HG02678 (cell line): ENCODE results near the gene CER1.
"Not testable (repeated sequence)": the region's sequence is repeated elsewhere in the genome, so short reads cannot be mapped to it uniquely, and the experiment has no call there.

ENCODE experiments used
- ATAC-seq: cut with Tn5 transposase; IDR thresholded peaks from one replicate; pipeline ENCODE4 v1.9.1; 2021; ENCODE audit warnings: mild to moderate bottlenecking, moderate library complexity; ENCODE audit not compliant: unreplicated experiment

Gene CER1

DNA sequence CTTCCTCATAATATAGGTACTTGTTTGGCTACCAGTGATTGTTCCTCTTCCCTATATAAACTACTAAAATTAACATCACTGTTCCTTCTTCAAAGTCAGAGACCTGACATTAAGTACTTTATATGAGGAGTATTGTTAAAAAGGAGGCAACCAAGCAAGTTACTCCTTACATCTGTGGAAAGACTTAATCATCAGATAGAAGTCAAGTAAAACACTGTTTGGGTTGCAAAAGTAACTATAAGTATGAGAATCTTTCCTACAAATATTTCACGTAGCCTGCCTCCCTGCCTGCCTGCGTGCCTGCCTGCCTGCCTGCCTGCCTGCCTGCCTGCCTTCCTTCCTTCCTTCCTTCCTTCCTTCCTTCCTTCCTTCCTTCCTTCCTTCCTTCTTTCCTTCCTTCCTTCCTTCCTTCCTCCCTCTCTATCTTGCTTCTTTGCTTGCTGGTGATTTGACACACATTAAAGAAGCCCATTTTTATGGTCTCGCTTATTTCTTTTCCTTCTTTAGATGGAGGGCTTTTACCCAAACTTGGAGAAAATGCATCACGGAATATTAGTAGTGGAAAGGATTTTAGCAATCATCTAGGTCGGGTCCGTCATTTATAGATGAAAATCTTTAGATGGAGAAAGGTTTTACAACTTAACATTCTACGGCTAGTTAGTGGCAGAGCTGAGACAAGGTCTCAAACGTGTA, 3.2 kb downstream of the CER1 start:
- no peak for ATAC-seq

DNA sequence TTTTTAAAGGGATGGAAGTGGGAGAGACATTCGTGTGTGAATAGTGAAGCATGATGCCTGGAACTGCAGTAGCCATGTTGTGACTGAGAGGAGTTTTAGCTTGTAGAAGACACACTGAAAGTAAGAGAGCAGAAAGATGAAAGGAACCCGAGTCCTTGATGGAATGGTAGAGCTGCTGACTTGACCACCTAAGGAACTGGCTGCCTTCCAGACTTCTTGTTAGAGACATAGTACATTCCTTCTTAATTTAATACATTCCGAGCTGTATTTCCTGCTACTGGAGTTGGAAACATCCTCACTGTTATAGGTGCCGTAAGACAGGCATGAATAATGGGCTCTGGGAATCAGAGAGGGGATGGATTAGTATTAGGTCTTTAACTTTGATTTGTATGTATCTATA, 7.4 kb downstream of the CER1 start:
- no peak for ATAC-seq

- ATAC-seq, result no peak
These were observed 9.3 kb downstream of the CER1 start for GRCh38 chr9:14713187-14713767.

- ATAC-seq, result no peak
These were observed 11.7 kb downstream of the CER1 start for GRCh38 chr9:14710804-14711203.

- peak; percentile 76 for ATAC-seq
These were observed 15.9 kb downstream of the CER1 start for GRCh38 chr9:14706530-14707140.

DNA sequence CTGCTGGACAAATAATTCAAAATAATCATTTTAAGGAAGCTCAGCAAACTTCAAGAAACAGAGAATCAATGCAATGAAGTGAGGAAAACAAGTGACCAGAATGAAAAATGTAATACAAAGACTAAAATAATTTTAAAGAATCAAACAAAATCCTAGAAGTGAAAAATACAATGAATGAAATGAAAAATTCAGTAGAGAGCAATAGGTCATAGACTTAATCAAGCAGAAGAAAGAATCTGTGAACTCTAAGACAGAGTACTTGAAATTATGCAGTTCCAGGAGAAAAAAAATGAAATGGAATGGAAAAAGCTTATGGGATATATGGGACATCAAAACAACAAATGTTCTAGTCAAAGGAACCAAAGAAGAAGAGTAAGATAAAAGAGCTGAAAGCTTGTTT, 17.5 kb downstream of the CER1 start:
- no peak for ATAC-seq

GRCh38 chr9:14704281-14704680, 18.3 kb downstream of the CER1 start:
- no peak for ATAC-seq

GRCh38 chr9:14702200-14702720, 20.3 kb downstream of the CER1 start:
- ATAC-seq, result no peak

GRCh38 chr9:14693251-14693861, 29.2 kb downstream of the CER1 start, which contains the start of gene ZDHHC21:
Gene ZDHHC21 (minus strand): TSS chr9:14693432. CDS start chr9:14674340, 19,092 bp downstream.
- peak; percentile 82 for ATAC-seq

GRCh38 chr9:14692470-14693250, 29.9 kb downstream of the CER1 start:
- peak; percentile 41 for ATAC-seq

DNA sequence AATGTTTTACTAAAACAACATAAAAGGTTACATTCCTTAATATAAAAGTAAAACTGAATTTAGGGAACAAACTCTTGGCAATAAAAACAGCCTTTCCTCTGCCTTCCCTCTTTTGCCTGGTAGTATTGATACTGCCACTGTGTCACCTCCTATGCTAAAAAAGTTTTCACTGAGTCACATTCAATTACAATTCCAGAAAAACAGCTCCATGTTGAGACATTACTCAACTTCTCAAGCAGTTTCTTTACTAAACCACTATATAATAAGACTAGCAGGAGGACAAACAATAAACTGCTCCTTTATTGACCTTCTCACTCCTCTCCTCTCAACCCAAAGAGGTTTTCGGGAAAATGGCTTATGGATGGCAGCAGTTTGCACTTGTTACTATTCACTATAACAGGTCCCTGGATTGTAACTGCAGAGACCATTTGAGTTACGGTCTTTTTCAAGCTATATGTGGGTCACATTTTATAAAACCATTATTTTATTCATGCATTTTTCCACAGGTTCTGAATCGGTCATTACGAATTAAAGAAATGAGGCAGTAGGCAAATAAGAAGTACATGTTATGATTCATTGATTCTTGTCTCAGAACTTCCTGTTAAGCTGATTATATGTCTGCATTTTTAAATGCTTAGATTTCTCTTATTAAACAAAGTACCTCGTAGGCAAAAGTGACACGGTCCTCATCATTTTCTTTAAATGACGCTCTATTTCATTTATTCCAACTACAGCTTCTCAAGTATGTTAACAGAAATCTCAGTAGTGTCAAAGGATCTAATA, 31.4 kb downstream of the CER1 start:
- ATAC-seq, result no peak

GRCh38 chr9:14687042-14687719, 35.4 kb downstream of the CER1 start:
- ATAC-seq, result no peak

DNA sequence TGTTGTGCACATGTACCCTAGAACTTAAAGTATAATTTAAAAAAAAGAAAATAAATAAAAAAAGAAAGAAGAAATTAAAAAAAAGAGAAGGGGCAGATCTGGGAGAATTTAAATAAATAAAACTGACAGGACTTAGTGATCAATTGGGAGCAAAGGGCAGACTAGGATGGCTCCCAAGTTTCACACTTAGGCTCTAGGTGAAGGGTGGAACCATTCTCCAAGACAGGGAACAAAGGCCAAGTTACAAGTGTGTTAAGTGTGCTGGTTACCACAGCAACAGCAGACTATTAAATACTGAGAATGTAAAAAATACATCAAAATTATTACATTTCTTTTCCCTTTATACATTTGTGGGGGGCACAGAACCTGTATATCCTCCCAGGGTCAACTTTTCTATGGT, 36.4 kb downstream of the CER1 start:
- ATAC-seq, result no peak

DNA sequence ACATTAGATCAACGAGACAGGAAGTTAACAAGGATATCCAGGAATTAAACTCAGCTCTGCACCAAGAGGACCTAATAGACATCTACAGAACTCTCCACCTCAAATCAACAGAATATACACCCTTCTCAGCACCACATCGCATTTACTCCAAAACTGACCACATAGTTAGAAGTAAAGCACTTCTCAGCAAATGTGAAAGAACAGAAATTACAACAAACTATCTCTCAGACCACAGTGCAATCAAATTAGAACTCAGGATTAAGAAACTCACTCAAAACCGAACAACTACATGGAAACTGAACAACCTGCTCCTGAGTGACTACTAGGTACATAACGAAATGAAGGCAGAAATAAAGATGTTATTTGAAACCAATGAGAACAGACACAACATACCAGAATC, 39.9 kb downstream of the CER1 start:
- not testable (repeated sequence) for ATAC-seq

DNA sequence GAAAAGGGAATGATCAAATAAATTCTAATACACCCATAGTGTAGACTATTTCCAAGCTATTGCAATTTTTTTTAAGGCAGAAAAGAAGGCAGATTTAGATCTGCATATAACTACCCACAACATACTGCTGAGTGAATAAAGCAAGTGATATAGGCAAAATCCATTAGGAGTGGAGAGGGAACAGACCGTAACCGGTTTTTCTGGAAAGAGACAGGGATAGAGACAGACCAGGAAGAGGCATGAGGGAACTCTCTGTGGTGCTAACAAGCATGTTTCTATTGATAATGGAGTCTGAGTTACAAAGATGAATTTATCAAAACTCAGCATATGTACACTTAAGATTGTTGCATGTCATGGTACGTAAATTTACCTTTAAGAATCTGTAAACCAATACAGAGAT, 43.8 kb downstream of the CER1 start:
- no peak for ATAC-seq

- ATAC-seq, result no peak
These were observed 44.7 kb downstream of the CER1 start for GRCh38 chr9:14677872-14678271.

GRCh38 chr9:14677396-14677795, 45.1 kb downstream of the CER1 start:
- no peak for ATAC-seq

GRCh38 chr9:14674630-14675029, 47.9 kb downstream of the CER1 start:
- no peak for ATAC-seq

DNA sequence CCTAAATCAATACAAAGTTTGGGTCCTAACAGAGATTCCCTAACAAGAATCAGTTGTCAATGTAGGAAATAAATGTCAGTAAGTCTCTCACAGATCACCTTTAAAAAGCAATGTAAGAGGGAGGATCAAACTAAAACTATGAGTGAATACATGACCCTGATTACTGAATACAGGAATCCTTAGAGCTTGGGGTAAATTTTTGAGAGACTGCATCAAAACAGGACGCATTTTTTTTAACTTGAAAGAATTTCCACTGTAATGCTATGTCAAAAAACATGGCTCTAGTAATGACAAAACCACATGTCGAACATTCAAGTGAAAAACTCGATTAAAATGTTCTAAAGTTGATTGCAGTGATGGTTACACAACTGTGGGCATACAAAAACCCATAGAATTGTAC, 51.2 kb downstream of the CER1 start:
- ATAC-seq, result no peak

DNA sequence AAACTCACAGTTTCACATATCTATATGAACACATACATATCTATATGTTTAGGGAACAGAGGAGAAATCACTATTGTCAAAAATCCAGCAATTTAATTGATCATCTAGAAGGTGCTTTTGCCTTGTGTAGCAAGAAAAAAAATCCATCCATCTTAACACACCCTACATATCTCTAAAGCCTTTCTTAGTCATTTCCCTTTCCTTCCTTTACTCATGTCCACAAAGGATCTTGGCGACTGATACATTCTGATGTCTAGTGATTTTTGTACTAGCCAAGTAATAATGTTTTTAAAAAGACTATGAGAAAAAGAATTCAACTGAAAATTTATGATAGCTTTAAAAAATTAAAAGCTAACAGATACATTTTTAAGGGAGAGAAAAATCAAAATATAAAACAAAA, 51.8 kb downstream of the CER1 start:
- no peak for ATAC-seq
